K562 (cell line): ENCODE data around the gene TFE3. TPM values are rescaled to one million over a fixed set of nuclear protein-coding genes. Genes with fewer than 3 reads are reported as not detected.
A peak's percentile ranks its signal among the peaks of the same experiment; 100 is the strongest.

Experiments used
- E2F4 ChIP-seq: sonication (generic); formaldehyde crosslinking; IDR thresholded peaks from 2 replicates; pipeline ENCODE4 v1.8.0; 2022; ENCODE audit warnings: mild to moderate bottlenecking, low read depth, missing genetic modification reagents
- ESRRA ChIP-seq: fragments of 450-650 bp; IDR thresholded peaks from 2 replicates; pipeline ENCODE4 v1.6.1; 2014; ENCODE audit warnings: low read depth, mild to moderate bottlenecking, moderate library complexity, borderline replicate concordance
- ETV5 ChIP-seq: sonication (generic); formaldehyde crosslinking; IDR thresholded peaks from 2 replicates; pipeline ENCODE4 v1.4.0; 2020; ENCODE audit warnings: low read depth, mild to moderate bottlenecking, missing genetic modification reagents
- KDM5B ChIP-seq: fragments of 200-600 bp; sonication (generic); IDR thresholded peaks from 2 replicates; pipeline ENCODE4 v1.6.1; 2012; ENCODE audit warnings: low read depth, mild to moderate bottlenecking, moderate library complexity, low read length, control low read depth, inconsistent platforms; ENCODE audit not compliant: insufficient replicate concordance
- MECOM ChIP-seq: fragments of 250-450 bp; sonication (Bioruptor Pico); IDR thresholded peaks from 2 replicates; pipeline ENCODE4 v1.8.0; 2022; ENCODE audit warnings: inconsistent platforms
- NCOA4 ChIP-seq: fragments of 450-650 bp; IDR thresholded peaks from 2 replicates; pipeline ENCODE4 v1.6.1; 2018; ENCODE audit warnings: mild to moderate bottlenecking; ENCODE audit not compliant: partially characterized antibody
- NR2C1 ChIP-seq, 2 experiments: fragments of 450-650 bp; IDR thresholded peaks; 2 replicates each; pipeline ENCODE4 v1.6.1; 2017; ENCODE audit warnings: mild to moderate bottlenecking in 2 of 2, antibody characterized with exemption in 1 of 2, inconsistent platforms in 1 of 2, missing compliant biosample characterization in 1 of 2, missing genetic modification characterization in 1 of 2
- NR2C2 ChIP-seq, 2 experiments: fragments of 200-800 bp in 1 of 2; sonication (Bioruptor generic) in 1 of 2; sonication (generic) in 1 of 2; formaldehyde crosslinking in 1 of 2; IDR thresholded peaks; 2 replicates each; pipeline versions ENCODE4 v1.6.1 to v1.8.0; 2016 to 2022; ENCODE audit warnings: mild to moderate bottlenecking in 1 of 2, missing compliant biosample characterization in 1 of 2, missing genetic modification characterization in 1 of 2, missing genetic modification reagents in 1 of 2
- RAD21 ChIP-seq, 2 experiments: fragments of 250-450 bp in 1 of 2; fragments of 450-650 bp in 1 of 2; sonication (Bioruptor Pico) in 1 of 2; formaldehyde crosslinking in 1 of 2; IDR thresholded peaks in 1 of 2; conservative IDR thresholded peaks in 1 of 2; 2 replicates each; pipeline versions ENCODE4 v1.4.0 to v1.8.0; 2020 to 2022; ENCODE audit warnings: mild to moderate bottlenecking in 2 of 2, moderate library complexity in 1 of 2
- RBM14 ChIP-seq: fragments of 200-400 bp; formaldehyde crosslinking; IDR thresholded peaks from 2 replicates; pipeline ENCODE4 v1.6.1; 2018; ENCODE audit warnings: low read depth, mild to moderate bottlenecking, low read length, moderate library complexity, borderline replicate concordance; ENCODE audit not compliant: insufficient read depth
- SMAD3 ChIP-seq: fragments of 450-650 bp; formaldehyde crosslinking; conservative IDR thresholded peaks from 2 replicates; pipeline ENCODE4 v1.4.0; 2020; ENCODE audit warnings: mild to moderate bottlenecking
- ZEB2 ChIP-seq: fragments of 450-650 bp; IDR thresholded peaks from 2 replicates; pipeline ENCODE4 v1.6.1; 2016
- ZNF121 ChIP-seq: sonication (generic); formaldehyde crosslinking; conservative IDR thresholded peaks from 2 replicates; pipeline ENCODE4 v1.8.0; 2022; ENCODE audit warnings: missing genetic modification reagents
- ZNF175 ChIP-seq: fragments of 200-800 bp; sonication (Bioruptor generic); IDR thresholded peaks from 2 replicates; pipeline ENCODE4 v1.6.1; 2016; ENCODE audit warnings: low read depth, mild to moderate bottlenecking, missing genetic modification characterization, missing compliant biosample characterization
- ZNF23 ChIP-seq: fragments of 250-450 bp; sonication (Bioruptor Pico); IDR thresholded peaks from 2 replicates; pipeline ENCODE4 v1.4.0; 2020; ENCODE audit warnings: mild to moderate bottlenecking
- ZNF274 ChIP-seq: IDR thresholded peaks from 2 replicates; pipeline ENCODE4 v1.6.1; 2011; ENCODE audit warnings: low read depth, mild to moderate bottlenecking, low read length, moderate library complexity, borderline replicate concordance
- ZNF76 ChIP-seq: fragments of 250-450 bp; sonication (Bioruptor Pico); IDR thresholded peaks from 2 replicates; pipeline ENCODE4 v1.4.0; 2020; ENCODE audit warnings: mild to moderate bottlenecking, moderate library complexity, borderline replicate concordance
- polyA plus RNA-seq, 8 experiments: library from polyadenylated mRNA; depleted of rRNA in 4 of 8; stranded (reverse) in 5 of 8; unstranded in 3 of 8; fragments of >200 nt; fragmentation: Nextera tagmentation in 2 of 8; fragmentation: Illumina TruSeq in 1 of 8; extraction: Ambion mirVana in 2 of 8; extraction: Trizol in 1 of 8; gene quantifications; 2 replicates each; pipeline versions ENCODE4 v1.2.1 to v1.2.3, GENCODE V29; 2011 to 2014; ENCODE audit warnings: inconsistent platforms in 1 of 8, missing spikeins in 1 of 8
- total RNA-seq, 7 experiments: library from RNA; depleted of rRNA in 6 of 7; stranded (reverse); fragments of >200 nt in 6 of 7; fragmentation: Illumina TruSeq in 2 of 7; extraction: Trizol in 2 of 7; gene quantifications; 2 replicates each; pipeline versions ENCODE4 v1.2.1 to v1.2.3, GENCODE V29; 2011 to 2021; ENCODE audit warnings: low replicate concordance in 1 of 7
- TF ChIP-seq, protein P1 (sequence below): fragments of 250-450 bp; sonication (Bioruptor Pico); IDR thresholded peaks from 2 replicates; pipeline ENCODE4 v1.5.0; 2021
- TF ChIP-seq, protein P2 (sequence below): IDR thresholded peaks from 3 replicates; pipeline ENCODE4 v1.6.1; 2011; ENCODE audit warnings: borderline replicate concordance, mild to moderate bottlenecking, moderate library complexity; ENCODE audit not compliant: insufficient read length; ENCODE audit errors: extremely low read depth

Gene TFE3
- total and polyA plus RNA-seq, 9 of the 15 experiments (the other 6 are each of a cell fraction or from before 2014, with no cell fraction given) = 1.9 to 20.3 (median 11.9) TPM

- no peak for TF ChIP-seq NR2C2 (CRISPR knock-in tag; IDR thresholded peaks at IDR 0.05)
- TF ChIP-seq NR2C2 (tag; IDR thresholded peaks at IDR 0.05) = peak; percentile 73
- TF ChIP-seq ZNF121 = no peak
- TF ChIP-seq ZNF76 (CRISPR knock-in tag) = no peak
- TF ChIP-seq ESRRA = peak; percentile 42; the same call in 1 of the 2 replicates
- TF ChIP-seq MECOM (CRISPR knock-in tag) = no peak
- TF ChIP-seq ZEB2 = no peak
- TF ChIP-seq, protein P1, sequence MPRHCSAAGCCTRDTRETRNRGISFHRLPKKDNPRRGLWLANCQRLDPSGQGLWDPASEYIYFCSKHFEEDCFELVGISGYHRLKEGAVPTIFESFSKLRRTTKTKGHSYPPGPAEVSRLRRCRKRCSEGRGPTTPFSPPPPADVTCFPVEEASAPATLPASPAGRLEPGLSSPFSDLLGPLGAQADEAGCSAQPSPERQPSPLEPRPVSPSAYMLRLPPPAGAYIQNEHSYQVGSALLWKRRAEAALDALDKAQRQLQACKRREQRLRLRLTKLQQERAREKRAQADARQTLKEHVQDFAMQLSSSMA (CRISPR knock-in tag) = no peak
- TF ChIP-seq ZNF274 = no peak
- no peak for TF ChIP-seq SMAD3 (CRISPR knock-in tag)
- peak; percentile 87 for TF ChIP-seq ETV5 (CRISPR knock-in tag)
- no peak for TF ChIP-seq RAD21 (CRISPR knock-in tag; conservative IDR thresholded peaks at IDR 0.05 in 1 of 2, IDR thresholded peaks at IDR 0.05 in 1 of 2)
- no peak for TF ChIP-seq RBM14
- no peak for TF ChIP-seq ZNF23 (CRISPR knock-in tag)
- TF ChIP-seq E2F4 (CRISPR knock-in tag) = no peak
- TF ChIP-seq ZNF175 (CRISPR knock-in tag) = no peak
- no peak for TF ChIP-seq NCOA4
- peak; percentile 58 for TF ChIP-seq KDM5B
- TF ChIP-seq, protein P2, sequence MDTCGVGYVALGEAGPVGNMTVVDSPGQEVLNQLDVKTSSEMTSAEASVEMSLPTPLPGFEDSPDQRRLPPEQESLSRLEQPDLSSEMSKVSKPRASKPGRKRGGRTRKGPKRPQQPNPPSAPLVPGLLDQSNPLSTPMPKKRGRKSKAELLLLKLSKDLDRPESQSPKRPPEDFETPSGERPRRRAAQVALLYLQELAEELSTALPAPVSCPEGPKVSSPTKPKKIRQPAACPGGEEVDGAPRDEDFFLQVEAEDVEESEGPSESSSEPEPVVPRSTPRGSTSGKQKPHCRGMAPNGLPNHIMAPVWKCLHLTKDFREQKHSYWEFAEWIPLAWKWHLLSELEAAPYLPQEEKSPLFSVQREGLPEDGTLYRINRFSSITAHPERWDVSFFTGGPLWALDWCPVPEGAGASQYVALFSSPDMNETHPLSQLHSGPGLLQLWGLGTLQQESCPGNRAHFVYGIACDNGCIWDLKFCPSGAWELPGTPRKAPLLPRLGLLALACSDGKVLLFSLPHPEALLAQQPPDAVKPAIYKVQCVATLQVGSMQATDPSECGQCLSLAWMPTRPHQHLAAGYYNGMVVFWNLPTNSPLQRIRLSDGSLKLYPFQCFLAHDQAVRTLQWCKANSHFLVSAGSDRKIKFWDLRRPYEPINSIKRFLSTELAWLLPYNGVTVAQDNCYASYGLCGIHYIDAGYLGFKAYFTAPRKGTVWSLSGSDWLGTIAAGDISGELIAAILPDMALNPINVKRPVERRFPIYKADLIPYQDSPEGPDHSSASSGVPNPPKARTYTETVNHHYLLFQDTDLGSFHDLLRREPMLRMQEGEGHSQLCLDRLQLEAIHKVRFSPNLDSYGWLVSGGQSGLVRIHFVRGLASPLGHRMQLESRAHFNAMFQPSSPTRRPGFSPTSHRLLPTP = no peak
- peak; percentile 65 for TF ChIP-seq NR2C1 (IDR thresholded peaks at IDR 0.05)
- peak; percentile 46; the same call in 1 of the 2 replicates for TF ChIP-seq NR2C1 (tag; IDR thresholded peaks at IDR 0.05)
Observed at GRCh38 chrX:49079489-49080428, 36.6 kb upstream of the TFE3 start, which contains the start of gene WDR45 (continued).
